Gastroesophageal sphincter (tissue), 3 donors: Measurements from ENCODE around the gene PLCL1.

ENCODE experiments used
- POLR2A ChIP-seq, 2 donors: fragments of 450-650 bp; IDR thresholded peaks; one replicate each; pipeline ENCODE4 v1.6.1; 2017; ENCODE audit warnings: antibody characterized with exemption in 2 of 2, mild to moderate bottlenecking in 2 of 2, moderate library complexity in 1 of 2
- TF ChIP-seq, protein P1 (sequence below), 4 experiments: fragments of 200-600 bp in 2 of 4; fragments of 450-650 bp in 2 of 4; sonication (generic) in 1 of 4; IDR thresholded peaks; one replicate each; pipeline ENCODE4 v1.5.1; 2017 to 2019; ENCODE audit warnings: antibody characterized with exemption in 4 of 4, mild to moderate bottlenecking in 2 of 4, moderate library complexity in 2 of 4

DNA sequence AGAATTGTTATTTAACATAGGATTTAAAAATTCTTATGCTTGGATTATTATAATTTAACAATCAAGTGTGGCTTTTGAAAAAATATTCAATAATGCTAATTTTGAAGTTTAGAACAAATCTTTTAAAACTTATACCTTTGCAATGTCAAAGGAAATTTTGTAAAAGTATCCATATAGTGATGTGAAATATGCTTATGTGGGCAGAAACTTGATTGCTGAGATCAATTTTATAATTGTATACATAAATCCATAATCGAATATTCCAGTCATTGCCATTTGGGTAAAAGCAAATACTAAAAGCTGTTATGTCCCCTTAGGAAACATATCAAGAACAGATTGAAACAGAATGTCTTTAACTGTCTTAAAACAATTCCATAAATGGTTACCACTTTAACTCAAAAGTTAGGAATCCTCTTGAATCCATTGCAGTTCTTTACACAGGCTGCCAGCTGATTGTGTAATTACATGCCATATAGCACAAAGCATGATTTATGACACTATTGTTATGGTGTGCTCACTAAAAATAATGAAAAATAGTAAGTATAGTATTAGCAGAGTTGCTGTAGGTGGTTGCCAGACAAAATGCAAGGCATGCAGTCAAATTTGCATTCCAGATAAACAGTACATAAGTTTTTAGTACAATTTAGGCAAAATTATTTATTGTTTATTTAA, 24.2 kb downstream of the PLCL1 start:
- TF ChIP-seq, protein P1, sequence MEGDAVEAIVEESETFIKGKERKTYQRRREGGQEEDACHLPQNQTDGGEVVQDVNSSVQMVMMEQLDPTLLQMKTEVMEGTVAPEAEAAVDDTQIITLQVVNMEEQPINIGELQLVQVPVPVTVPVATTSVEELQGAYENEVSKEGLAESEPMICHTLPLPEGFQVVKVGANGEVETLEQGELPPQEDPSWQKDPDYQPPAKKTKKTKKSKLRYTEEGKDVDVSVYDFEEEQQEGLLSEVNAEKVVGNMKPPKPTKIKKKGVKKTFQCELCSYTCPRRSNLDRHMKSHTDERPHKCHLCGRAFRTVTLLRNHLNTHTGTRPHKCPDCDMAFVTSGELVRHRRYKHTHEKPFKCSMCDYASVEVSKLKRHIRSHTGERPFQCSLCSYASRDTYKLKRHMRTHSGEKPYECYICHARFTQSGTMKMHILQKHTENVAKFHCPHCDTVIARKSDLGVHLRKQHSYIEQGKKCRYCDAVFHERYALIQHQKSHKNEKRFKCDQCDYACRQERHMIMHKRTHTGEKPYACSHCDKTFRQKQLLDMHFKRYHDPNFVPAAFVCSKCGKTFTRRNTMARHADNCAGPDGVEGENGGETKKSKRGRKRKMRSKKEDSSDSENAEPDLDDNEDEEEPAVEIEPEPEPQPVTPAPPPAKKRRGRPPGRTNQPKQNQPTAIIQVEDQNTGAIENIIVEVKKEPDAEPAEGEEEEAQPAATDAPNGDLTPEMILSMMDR (IDR thresholded peaks at IDR 0.05), result no peak
- no peak for TF ChIP-seq POLR2A (IDR thresholded peaks at IDR 0.05)
